GM18499 (cell line): ENCODE results near the gene SPOCK1.

Experiments
- ATAC-seq: cut with Tn5 transposase; IDR thresholded peaks from one replicate; pipeline ENCODE4 v1.9.1; 2021; ENCODE audit warnings: moderate number of reproducible peaks; ENCODE audit not compliant: insufficient read depth, unreplicated experiment

The SPOCK1 gene

GRCh38 chr5:137310051-137310730 lies 188.9 kb downstream of the SPOCK1 start:
- ATAC-seq, result no peak

- no peak for ATAC-seq
Observed at GRCh38 chr5:137309290-137309689, 189.8 kb downstream of the SPOCK1 start.

- no peak for ATAC-seq
Observed at GRCh38 chr5:137308311-137308710, 190.8 kb downstream of the SPOCK1 start.

GRCh38 chr5:137306903-137307302 lies 192.2 kb downstream of the SPOCK1 start:
- no peak for ATAC-seq

- ATAC-seq, result no peak
Observed at GRCh38 chr5:137305971-137306602, 193.0 kb downstream of the SPOCK1 start.

GRCh38 chr5:137304226-137304874 lies 194.8 kb downstream of the SPOCK1 start:
- no peak for ATAC-seq

GRCh38 chr5:137303509-137303908 lies 195.6 kb downstream of the SPOCK1 start:
- ATAC-seq, result no peak

- ATAC-seq, result no peak
Observed at GRCh38 chr5:137300411-137301240, 198.5 kb downstream of the SPOCK1 start.

- ATAC-seq, result no peak
Observed at GRCh38 chr5:137296213-137296781, 202.8 kb downstream of the SPOCK1 start.

GRCh38 chr5:137294604-137295003 lies 204.5 kb downstream of the SPOCK1 start:
- ATAC-seq, result no peak

- ATAC-seq, result no peak
Observed at GRCh38 chr5:137292461-137293027, 206.6 kb downstream of the SPOCK1 start.

GRCh38 chr5:137291436-137291835 lies 207.7 kb downstream of the SPOCK1 start:
- ATAC-seq, result no peak

GRCh38 chr5:137291031-137291430 lies 208.1 kb downstream of the SPOCK1 start:
- ATAC-seq, result no peak

GRCh38 chr5:137290373-137290772 lies 208.8 kb downstream of the SPOCK1 start:
- no peak for ATAC-seq

GRCh38 chr5:137289856-137290255 lies 209.3 kb downstream of the SPOCK1 start:
- no peak for ATAC-seq

GRCh38 chr5:137287569-137287968 lies 211.6 kb downstream of the SPOCK1 start:
- no peak for ATAC-seq

GRCh38 chr5:137286025-137286610 lies 213.0 kb downstream of the SPOCK1 start:
- no peak for ATAC-seq

- ATAC-seq, result no peak
Observed at GRCh38 chr5:137283801-137284200, 215.3 kb downstream of the SPOCK1 start.

GRCh38 chr5:137282216-137282615 lies 216.9 kb downstream of the SPOCK1 start:
- ATAC-seq, result no peak

GRCh38 chr5:137281201-137281600 lies 217.9 kb downstream of the SPOCK1 start:
- no peak for ATAC-seq
